Ascending aorta (tissue), 2 donors: Measurements from ENCODE around the gene STH. TPM values are rescaled to one million over a fixed set of nuclear protein-coding genes. Genes with fewer than 3 reads are reported as not detected.

Experiments used
- DNase-seq, 2 donors: peaks; one replicate each; pipeline ENCODE4 v3.0.0-alpha.2; 2019; ENCODE audit warnings: low spot score in 2 of 2
- H3K27ac ChIP-seq, 2 donors: fragments of 200-600 bp; sonication (generic); one replicate each; pipeline ENCODE4 v1.5.1; 2016 to 2017; ENCODE audit warnings: mild to moderate bottlenecking in 1 of 2
- H3K27me3 ChIP-seq: fragments of 200-600 bp; sonication (generic); one replicate; pipeline ENCODE4 v1.5.1; 2017
- H3K36me3 ChIP-seq, 2 donors: fragments of 200-600 bp; sonication (generic); one replicate each; pipeline ENCODE4 v1.5.1; 2016
- H3K4me1 ChIP-seq, 2 donors: fragments of 200-600 bp; sonication (generic); one replicate each; pipeline ENCODE4 v1.5.1; 2016 to 2017; ENCODE audit warnings: mild to moderate bottlenecking in 1 of 2
- H3K4me3 ChIP-seq, 2 donors: fragments of 200-600 bp; sonication (generic); one replicate each; pipeline ENCODE4 v1.5.1; 2016 to 2017; ENCODE audit warnings: mild to moderate bottlenecking in 1 of 2
- H3K9me3 ChIP-seq, 2 donors: fragments of 200-600 bp; sonication (generic); one replicate each; pipeline ENCODE4 v1.5.1; 2016
- intact Hi-C: fragments of 100-400 bp; cut with DNase I; formaldehyde crosslinking; loops from one replicate; pipeline ENCODE4 v1.15.1; 2023
- total RNA-seq: library from RNA; depleted of rRNA; stranded (reverse); fragments of >200 nt; gene quantifications from one replicate; pipeline ENCODE4 v1.1.0, GENCODE V29; 2016
- TF ChIP-seq, protein P1 (sequence below), 3 experiments: fragments of 200-600 bp in 2 of 3; fragments of 450-650 bp in 1 of 3; sonication (generic) in 2 of 3; IDR thresholded peaks; one replicate each; pipeline ENCODE4 v1.5.1; 2016 to 2019; ENCODE audit warnings: antibody characterized with exemption in 3 of 3, mild to moderate bottlenecking in 1 of 3, moderate library complexity in 1 of 3

STH gene
- total RNA-seq, result not detected

DNA sequence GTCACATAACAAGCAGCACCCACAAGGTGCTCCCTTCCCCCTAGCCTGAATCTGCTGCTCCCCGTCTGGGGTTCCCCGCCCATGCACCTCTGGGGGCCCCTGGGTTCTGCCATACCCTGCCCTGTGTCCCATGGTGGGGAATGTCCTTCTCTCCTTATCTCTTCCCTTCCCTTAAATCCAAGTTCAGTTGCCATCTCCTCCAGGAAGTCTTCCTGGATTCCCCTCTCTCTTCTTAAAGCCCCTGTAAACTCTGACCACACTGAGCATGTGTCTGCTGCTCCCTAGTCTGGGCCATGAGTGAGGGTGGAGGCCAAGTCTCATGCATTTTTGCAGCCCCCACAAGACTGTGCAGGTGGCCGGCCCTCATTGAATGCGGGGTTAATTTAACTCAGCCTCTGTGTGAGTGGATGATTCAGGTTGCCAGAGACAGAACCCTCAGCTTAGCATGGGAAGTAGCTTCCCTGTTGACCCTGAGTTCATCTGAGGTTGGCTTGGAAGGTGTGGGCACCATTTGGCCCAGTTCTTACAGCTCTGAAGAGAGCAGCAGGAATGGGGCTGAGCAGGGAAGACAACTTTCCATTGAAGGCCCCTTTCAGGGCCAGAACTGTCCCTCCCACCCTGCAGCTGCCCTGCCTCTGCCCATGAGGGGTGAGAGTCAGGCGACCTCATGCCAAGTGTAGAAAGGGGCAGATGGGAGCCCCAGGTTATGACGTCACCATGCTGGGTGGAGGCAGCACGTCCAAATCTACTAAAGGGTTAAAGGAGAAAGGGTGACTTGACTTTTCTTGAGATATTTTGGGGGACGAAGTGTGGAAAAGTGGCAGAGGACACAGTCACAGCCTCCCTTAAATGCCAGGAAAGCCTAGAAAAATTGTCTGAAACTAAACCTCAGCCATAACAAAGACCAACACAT, at the start of gene STH:
TSS of gene STH (plus strand) at position 264 of the 913 bp plus-strand sequence. CDS start at position 294, 30 bp downstream.
- no peak within 1 kb of the TSS for H3K4me3 ChIP-seq
- peaks cover 0 to 5% of the 10 kb centered on the region in 2 donors for H3K4me1 ChIP-seq
- DNase-seq, result no peak
- H3K36me3 ChIP-seq, result no peaks in the 10 kb centered on the region
- TF ChIP-seq, protein P1, sequence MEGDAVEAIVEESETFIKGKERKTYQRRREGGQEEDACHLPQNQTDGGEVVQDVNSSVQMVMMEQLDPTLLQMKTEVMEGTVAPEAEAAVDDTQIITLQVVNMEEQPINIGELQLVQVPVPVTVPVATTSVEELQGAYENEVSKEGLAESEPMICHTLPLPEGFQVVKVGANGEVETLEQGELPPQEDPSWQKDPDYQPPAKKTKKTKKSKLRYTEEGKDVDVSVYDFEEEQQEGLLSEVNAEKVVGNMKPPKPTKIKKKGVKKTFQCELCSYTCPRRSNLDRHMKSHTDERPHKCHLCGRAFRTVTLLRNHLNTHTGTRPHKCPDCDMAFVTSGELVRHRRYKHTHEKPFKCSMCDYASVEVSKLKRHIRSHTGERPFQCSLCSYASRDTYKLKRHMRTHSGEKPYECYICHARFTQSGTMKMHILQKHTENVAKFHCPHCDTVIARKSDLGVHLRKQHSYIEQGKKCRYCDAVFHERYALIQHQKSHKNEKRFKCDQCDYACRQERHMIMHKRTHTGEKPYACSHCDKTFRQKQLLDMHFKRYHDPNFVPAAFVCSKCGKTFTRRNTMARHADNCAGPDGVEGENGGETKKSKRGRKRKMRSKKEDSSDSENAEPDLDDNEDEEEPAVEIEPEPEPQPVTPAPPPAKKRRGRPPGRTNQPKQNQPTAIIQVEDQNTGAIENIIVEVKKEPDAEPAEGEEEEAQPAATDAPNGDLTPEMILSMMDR (IDR thresholded peaks at IDR 0.05), result no peak
- H3K27ac ChIP-seq, result no peak within 1 kb of the TSS
- H3K9me3 ChIP-seq, result no peaks in the 10 kb centered on the region
- intact Hi-C loops, result no loop called here
- H3K27me3 ChIP-seq, result no peaks in the 10 kb centered on the region

DNA sequence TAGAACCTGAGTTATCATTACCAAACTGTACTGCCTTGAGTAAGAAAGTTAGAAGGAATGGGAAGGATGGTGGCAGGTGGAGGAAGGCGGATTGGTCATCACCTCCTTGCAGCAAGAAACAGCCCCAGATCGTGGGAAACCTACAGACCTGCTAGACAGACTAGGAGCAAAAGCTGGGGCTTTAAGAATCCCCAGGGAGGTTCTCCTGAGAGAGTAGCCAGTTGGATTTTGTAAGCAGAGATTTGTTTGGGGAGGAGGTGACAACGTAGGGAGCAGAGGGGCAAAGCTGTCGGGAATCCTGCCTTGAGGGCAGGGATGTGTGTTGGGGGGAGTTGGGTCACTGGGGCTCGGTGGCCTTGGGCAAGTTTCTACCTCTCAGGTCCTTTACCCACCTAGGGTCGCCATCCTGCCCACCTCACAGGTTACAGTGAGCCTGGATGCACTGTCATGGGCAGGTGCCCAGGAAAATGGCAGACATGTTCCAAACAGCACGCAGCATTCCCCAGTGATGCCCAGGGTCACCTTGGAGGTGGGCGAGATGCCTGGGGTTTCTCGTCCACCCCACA, 49.2 kb upstream of the STH start:
- intact Hi-C loops, result no loop called here
- Histone ChIP-seq H3K36me3 (no peaks in the 10 kb centered on the region), H3K9me3 (no peaks in the 10 kb centered on the region), H3K27ac (no peak overlapping the region), H3K27me3 (no peaks in the 10 kb centered on the region), H3K4me3 (no peak overlapping the region), H3K4me1 (peaks cover 0 to 3% of the 10 kb centered on the region in 2 donors)
- TF ChIP-seq, protein P1 (IDR thresholded peaks at IDR 0.05), result no peak
- DNase-seq, result no peak

- Histone ChIP-seq H3K27me3 (no peaks in the 10 kb centered on the region), H3K4me3 (no peak overlapping the region), H3K4me1 (peaks cover 0 to 3% of the 10 kb centered on the region in 2 donors), H3K36me3 (no peaks in the 10 kb centered on the region), H3K27ac (no peak overlapping the region), H3K9me3 (no peaks in the 10 kb centered on the region)
- TF ChIP-seq, protein P1 (IDR thresholded peaks at IDR 0.05), result no peak
- no peak for DNase-seq
- intact Hi-C loops, result no loop called here
These were observed 48.2 kb upstream of the STH start for GRCh38 chr17:45950888-45951287.

DNA sequence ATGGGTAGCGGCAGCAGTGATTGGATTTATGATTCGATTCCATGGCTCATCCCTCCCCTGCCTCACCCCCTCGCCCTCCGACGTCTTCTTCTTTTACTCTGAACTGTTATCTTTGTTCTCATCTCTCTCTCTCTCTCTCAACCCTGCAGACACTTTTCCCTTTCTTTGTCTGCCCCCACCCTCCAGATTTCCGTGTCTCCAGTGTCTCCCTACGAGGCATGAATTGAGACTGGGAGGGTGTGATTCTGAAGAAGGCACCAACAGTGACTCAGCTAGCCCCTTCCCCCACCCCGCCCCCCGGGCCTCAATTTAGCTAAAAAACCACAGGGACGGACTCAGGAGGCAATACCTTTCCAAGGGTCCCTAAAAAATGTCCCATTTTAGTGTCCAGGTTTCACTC, 47.6 kb upstream of the STH start:
- TF ChIP-seq, protein P1 (IDR thresholded peaks at IDR 0.05), result no peak
- no peak overlapping the region for H3K27ac ChIP-seq
- intact Hi-C loops, result no loop called here
- no peaks in the 10 kb centered on the region for H3K36me3 ChIP-seq
- no peaks in the 10 kb centered on the region for H3K27me3 ChIP-seq
- no peaks in the 10 kb centered on the region for H3K9me3 ChIP-seq
- no peak overlapping the region for H3K4me3 ChIP-seq
- peaks cover 0 to 3% of the 10 kb centered on the region in 2 donors for H3K4me1 ChIP-seq
- DNase-seq, result no peak

- DNase-seq, result no peak
- H3K27me3 ChIP-seq, result no peaks in the 10 kb centered on the region
- intact Hi-C loops, result no loop called here
- no peak overlapping the region for H3K27ac ChIP-seq
- peaks cover 0 to 3% of the 10 kb centered on the region in 2 donors for H3K4me1 ChIP-seq
- H3K4me3 ChIP-seq, result no peak overlapping the region
- H3K9me3 ChIP-seq, result no peaks in the 10 kb centered on the region
- no peaks in the 10 kb centered on the region for H3K36me3 ChIP-seq
- TF ChIP-seq, protein P1 (IDR thresholded peaks at IDR 0.05), result no peak
These were observed 47.1 kb upstream of the STH start for GRCh38 chr17:45951941-45952340.
